Spleen (tissue), 11 donors: ENCODE measurements around the gene C11orf91. TPM values are rescaled to one million over a fixed set of nuclear protein-coding genes. Genes with fewer than 3 reads are reported as not detected.

Experiments used
- DNase-seq: peaks from one replicate; pipeline ENCODE4 v3.0.0-alpha.2; 2020
- H3K27ac ChIP-seq, 8 donors: fragments of 200-600 bp; sonication (generic) in 7 of 8; 1 replicate in 4 of 8; 2 replicates in 4 of 8; pipeline versions ENCODE4 v1.5.0 to v1.8.0; 2016 to 2021; ENCODE audit warnings: inconsistent platforms in 4 of 8, mild to moderate bottlenecking in 4 of 8, moderate library complexity in 1 of 8
- H3K27me3 ChIP-seq, 7 donors: fragments of 200-600 bp; sonication (generic) in 6 of 7; replicated peaks in 1 of 7; 1 replicate in 4 of 7; 2 replicates in 3 of 7; pipeline versions ENCODE4 v1.5.0 to v1.8.0; 2016 to 2021; ENCODE audit warnings: inconsistent platforms in 3 of 7, mild to moderate bottlenecking in 1 of 7
- H3K36me3 ChIP-seq, 6 donors: fragments of 200-600 bp; sonication (generic) in 5 of 6; 1 replicate in 4 of 6; 2 replicates in 2 of 6; pipeline versions ENCODE4 v1.5.0 to v1.8.0; 2016 to 2021; ENCODE audit warnings: inconsistent platforms in 2 of 6
- H3K4me1 ChIP-seq, 6 donors: fragments of 200-600 bp; sonication (generic) in 5 of 6; 1 replicate in 3 of 6; 2 replicates in 3 of 6; pipeline versions ENCODE4 v1.5.0 to v1.8.0; 2016 to 2021; ENCODE audit warnings: inconsistent platforms in 3 of 6
- H3K4me3 ChIP-seq, 8 donors: fragments of 200-600 bp; sonication (generic) in 7 of 8; 1 replicate in 4 of 8; 2 replicates in 4 of 8; pipeline versions ENCODE4 v1.5.0 to v1.8.0; 2016 to 2021; ENCODE audit warnings: inconsistent platforms in 4 of 8, mild to moderate bottlenecking in 4 of 8, moderate library complexity in 2 of 8
- H3K9me3 ChIP-seq, 8 donors: fragments of 200-600 bp; sonication (generic) in 7 of 8; 1 replicate in 4 of 8; 2 replicates in 4 of 8; pipeline versions ENCODE4 v1.5.0 to v1.8.0; 2016 to 2021; ENCODE audit warnings: inconsistent platforms in 4 of 8
- CTCF ChIP-seq, 11 experiments: fragments of 200-600 bp in 7 of 11; fragments of 450-650 bp in 4 of 11; sonication (generic) in 4 of 11; IDR thresholded peaks in 8 of 11; conservative IDR thresholded peaks in 3 of 11; 1 replicate in 7 of 11; 2 replicates in 4 of 11; pipeline versions ENCODE4 v1.4.0 to v1.8.0; 2016 to 2021; ENCODE audit warnings: antibody characterized with exemption in 11 of 11, inconsistent platforms in 4 of 11, mild to moderate bottlenecking in 1 of 11
- POLR2A ChIP-seq, 3 donors: fragments of 450-650 bp; IDR thresholded peaks; one replicate each; pipeline ENCODE4 v1.5.1; 2017; ENCODE audit warnings: antibody characterized with exemption in 3 of 3, mild to moderate bottlenecking in 1 of 3
- POLR2AphosphoS5 ChIP-seq, 3 donors: sonication (generic); formaldehyde crosslinking; IDR thresholded peaks; one replicate each; pipeline ENCODE4 v1.5.1; 2017; ENCODE audit warnings: antibody characterized with exemption in 3 of 3
- WGBS, 5 donors: extraction: QIAGEN DNeasy Blood & Tissue Kit in 3 of 5; methylation state at CpG; one replicate each; pipeline versions ENCODE4 v1.1.5 to v1.1.7; 2013 to 2018; 5-methylcytosine and 5-hydroxymethylcytosine counted together
- intact Hi-C: fragments of 100-400 bp; cut with DNase I; formaldehyde crosslinking; loops from one replicate; pipeline ENCODE4 v1.15.0; 2023; ENCODE audit warnings: low total_unique reads
- polyA plus RNA-seq, 3 donors: library from polyadenylated mRNA; stranded (reverse); fragments of 200-250 nt; gene quantifications; one replicate each; pipeline ENCODE4 v1.2.1, GENCODE V29; 2013
- total RNA-seq, 7 donors: library from RNA; depleted of rRNA in 3 of 7; stranded (reverse); fragments of >200 nt in 3 of 7; fragmentation: NEBNext Ultra II Directional in 4 of 7; extraction: Animal tissue kit (Norgen Biotek cat#: 25700) in 4 of 7; gene quantifications; one replicate each; pipeline versions ENCODE4 v1.1.0 to v1.2.1, GENCODE V29; 2016 to 2021
- donor health status: healthy with polysubstance abuse.
- donor health status: DM: no; HTN: no; CAD: no; lungs with moderate emphysema.
- donor health status: DM: no; HTN: no; CAD: no.
- donor health status: Bipolar disorder and iron deficiency.
- donor health status: healthy.
- donor health status: DM: no; HTN: no; CAD: no.
- donor health status: DM: yes; HTN: yes; CAD: no.

The C11orf91 gene
- total and polyA plus RNA-seq, 10 donors: 0.85 TPM; not detected in 9

GRCh38 chr11:33658195-33658900 is 42.3 kb downstream of the C11orf91 start:
- H3K4me3 ChIP-seq: no peak overlapping the region
- no peak for DNase-seq
- 81 to 90% (median 83%) methylated on average over 21 to 22 of the region's 22 CpGs for WGBS, 5 donors
- no peaks in the 10 kb centered on the region for H3K9me3 ChIP-seq
- no peaks in the 10 kb centered on the region for H3K4me1 ChIP-seq
- intact Hi-C loops: no loop called here
- H3K36me3 ChIP-seq: no peaks in the 10 kb centered on the region
- no peak overlapping the region for H3K27ac ChIP-seq
- H3K27me3 ChIP-seq: no peaks in the 10 kb centered on the region
- TF ChIP-seq POLR2A (IDR thresholded peaks at IDR 0.05): no peak

GRCh38 chr11:33657757-33658156 is 42.9 kb downstream of the C11orf91 start:
- no peaks in the 10 kb centered on the region for H3K27me3 ChIP-seq
- WGBS, 5 donors: 84 to 98% (median 96%) methylated on average over 3 of the region's 3 CpGs
- H3K36me3 ChIP-seq: no peaks in the 10 kb centered on the region
- H3K27ac ChIP-seq: no peak overlapping the region
- no peak overlapping the region for H3K4me3 ChIP-seq
- intact Hi-C loops: no loop called here
- DNase-seq: no peak
- TF ChIP-seq POLR2AphosphoS5 (IDR thresholded peaks at IDR 0.05) (no peak), POLR2A (IDR thresholded peaks at IDR 0.05) (no peak), CTCF (IDR thresholded peaks at IDR 0.05 in 8 of 11, conservative IDR thresholded peaks at IDR 0.05 in 3 of 11) (no peak)
- no peaks in the 10 kb centered on the region for H3K9me3 ChIP-seq
- H3K4me1 ChIP-seq: no peaks in the 10 kb centered on the region

GRCh38 chr11:33656768-33657167 is 43.9 kb downstream of the C11orf91 start:
- H3K27me3 ChIP-seq: no peaks in the 10 kb centered on the region
- H3K27ac ChIP-seq: no peak overlapping the region
- TF ChIP-seq POLR2A (IDR thresholded peaks at IDR 0.05) (no peak), POLR2AphosphoS5 (IDR thresholded peaks at IDR 0.05) (no peak), CTCF (IDR thresholded peaks at IDR 0.05 in 8 of 11, conservative IDR thresholded peaks at IDR 0.05 in 3 of 11) (no peak)
- DNase-seq: no peak
- 80 to 95% (median 88%) methylated on average over 7 of the region's 7 CpGs for WGBS, 5 donors
- no peaks in the 10 kb centered on the region for H3K4me1 ChIP-seq
- intact Hi-C loops: no loop called here
- H3K9me3 ChIP-seq: no peaks in the 10 kb centered on the region
- no peak overlapping the region for H3K4me3 ChIP-seq
- H3K36me3 ChIP-seq: no peaks in the 10 kb centered on the region

GRCh38 chr11:33655842-33656600 is 44.6 kb downstream of the C11orf91 start:
- no peak for DNase-seq
- no peak for TF ChIP-seq POLR2AphosphoS5 (IDR thresholded peaks at IDR 0.05)
- TF ChIP-seq POLR2A (IDR thresholded peaks at IDR 0.05): no peak
- no peak for TF ChIP-seq CTCF (IDR thresholded peaks at IDR 0.05 in 8 of 11, conservative IDR thresholded peaks at IDR 0.05 in 3 of 11)
- H3K27ac ChIP-seq: no peak overlapping the region
- no peaks in the 10 kb centered on the region for H3K9me3 ChIP-seq
- no peaks in the 10 kb centered on the region for H3K4me1 ChIP-seq
- H3K4me3 ChIP-seq: no peak overlapping the region
- intact Hi-C loops: no loop called here
- no peaks in the 10 kb centered on the region for H3K36me3 ChIP-seq
- 81 to 90% (median 85%) methylated on average over 11 of the region's 11 CpGs for WGBS, 5 donors
- H3K27me3 ChIP-seq: peaks cover 0 to 2% (median 0%) of the 10 kb centered on the region in 7 donors
